ENCODE results near the gene CAPN15. TPM values are rescaled to one million over a fixed set of nuclear protein-coding genes. Genes with fewer than 3 reads are reported as not detected.

The CAPN15 gene
- total RNA-seq, 4 donors from 2014 or later = 59.9 to 86.4 (median 75.2) TPM

GRCh38 chr16:533391-534123 lies 6.0 kb downstream of the CAPN15 start:
- H3K36me3 ChIP-seq = peaks cover 16% of the 10 kb centered on the region
- H3K4me1 ChIP-seq = peaks cover 50% of the 10 kb centered on the region
- H3K27me3 ChIP-seq = no peaks in the 10 kb centered on the region
- WGBS = 87% methylated on average over 4 of the region's 30 CpGs
- H3K27ac ChIP-seq = no peak overlapping the region
- no peaks in the 10 kb centered on the region for H3K9me3 ChIP-seq
- no peak for TF ChIP-seq POLR2AphosphoS5 (IDR thresholded peaks at IDR 0.05)
- TF ChIP-seq CTCF (IDR thresholded peaks at IDR 0.05) = no peak
- no peak for TF ChIP-seq POLR2A (IDR thresholded peaks at IDR 0.05)
- TF ChIP-seq EP300 (IDR thresholded peaks at IDR 0.05) = no peak
- no peak overlapping the region for H3K4me3 ChIP-seq
- DNase-seq (ENCODE audit: low spot score in 2 of 2) = no peak

- no peaks in the 10 kb centered on the region for H3K9me3 ChIP-seq
- no peak for DNase-seq (ENCODE audit: low spot score in 2 of 2)
Measured at GRCh38 chr16:534135-534534, 6.6 kb downstream of the CAPN15 start.

GRCh38 chr16:534856-535445 lies 7.4 kb downstream of the CAPN15 start:
- Histone ChIP-seq H3K27me3 (no peaks in the 10 kb centered on the region), H3K9me3 (no peaks in the 10 kb centered on the region), H3K36me3 (peaks cover 22% of the 10 kb centered on the region), H3K4me1 (peaks cover 36% of the 10 kb centered on the region), H3K27ac (peak overlapping the region; percentile 29), H3K4me3 (no peak overlapping the region)
- no peak for TF ChIP-seq EP300 (IDR thresholded peaks at IDR 0.05)
- no peak for TF ChIP-seq CTCF (IDR thresholded peaks at IDR 0.05)
- TF ChIP-seq POLR2A (IDR thresholded peaks at IDR 0.05) = no peak
- no peak for TF ChIP-seq POLR2AphosphoS5 (IDR thresholded peaks at IDR 0.05)
- 82% methylated on average over 21 of the region's 27 CpGs for WGBS
- no peak for DNase-seq (ENCODE audit: low spot score in 2 of 2)

More at GRCh38 chr16:534135-534534, 6.6 kb downstream of the CAPN15 start:
- no CpG with 5 or more reads among the region's 21 CpGs for WGBS
- Histone ChIP-seq H3K4me3 (no peak overlapping the region), H3K36me3 (peaks cover 17% of the 10 kb centered on the region), H3K27me3 (no peaks in the 10 kb centered on the region), H3K27ac (no peak overlapping the region), H3K4me1 (peaks cover 44% of the 10 kb centered on the region)
- no peak for TF ChIP-seq POLR2A (IDR thresholded peaks at IDR 0.05)
- TF ChIP-seq EP300 (IDR thresholded peaks at IDR 0.05) = no peak
- no peak for TF ChIP-seq CTCF (IDR thresholded peaks at IDR 0.05)
- no peak for TF ChIP-seq POLR2AphosphoS5 (IDR thresholded peaks at IDR 0.05)

- no peak overlapping the region for H3K4me3 ChIP-seq
- TF ChIP-seq EP300 (IDR thresholded peaks at IDR 0.05) (no peak), CTCF (IDR thresholded peaks at IDR 0.05) (no peak), POLR2AphosphoS5 (IDR thresholded peaks at IDR 0.05) (no peak), POLR2A (IDR thresholded peaks at IDR 0.05) (no peak)
- peaks cover 30% of the 10 kb centered on the region for H3K36me3 ChIP-seq
- peaks cover 29% of the 10 kb centered on the region for H3K4me1 ChIP-seq
- peak in 1 of 2 donors; percentile 90 for DNase-seq (ENCODE audit: low spot score in 2 of 2)
- no peaks in the 10 kb centered on the region for H3K27me3 ChIP-seq
- no peaks in the 10 kb centered on the region for H3K9me3 ChIP-seq
- 65% methylated on average over 6 of the region's 39 CpGs for WGBS
- peak overlapping the region; percentile 29 for H3K27ac ChIP-seq
Measured at GRCh38 chr16:535446-536405, 8.2 kb downstream of the CAPN15 start.

Data from suprapubic skin (tissue), 4 donors.